Adrenal gland (tissue), 12 donors: Measurements from ENCODE around the gene KIAA1958. TPM values are rescaled to one million over a fixed set of nuclear protein-coding genes. Genes with fewer than 3 reads are reported as not detected.

Source experiments
- DNase-seq, 7 donors: peaks; one replicate each; pipeline ENCODE4 v3.0.0-alpha.2; 2019 to 2020
- H3K27ac ChIP-seq, 5 donors: fragments of 200-600 bp; sonication (generic) in 4 of 5; 1 replicate in 3 of 5; 2 replicates in 2 of 5; pipeline versions ENCODE4 v1.5.1 to v1.8.0; 2016 to 2020; ENCODE audit warnings: mild to moderate bottlenecking in 1 of 5
- H3K27me3 ChIP-seq: fragments of 200-600 bp; 2 replicates; pipeline ENCODE4 v1.8.0; 2021
- H3K36me3 ChIP-seq, 2 donors: fragments of 200-600 bp; replicated peaks in 1 of 2; 1 replicate in 1 of 2; 2 replicates in 1 of 2; pipeline versions ENCODE4 v1.5.1 to v1.8.0; 2018 to 2022
- H3K4me1 ChIP-seq, 2 donors: fragments of 200-600 bp; replicated peaks in 1 of 2; 1 replicate in 1 of 2; 2 replicates in 1 of 2; pipeline versions ENCODE4 v1.5.1 to v1.8.0; 2018 to 2021
- H3K4me3 ChIP-seq, 4 donors: fragments of 200-600 bp; sonication (generic) in 3 of 4; one replicate each; pipeline ENCODE4 v1.5.1; 2016 to 2018
- H3K9me3 ChIP-seq, 3 donors: fragments of 200-600 bp; sonication (generic) in 1 of 3; replicated peaks in 1 of 3; 1 replicate in 2 of 3; 2 replicates in 1 of 3; pipeline versions ENCODE4 v1.5.1 to v1.8.0; 2016 to 2021
- POLR2A ChIP-seq, 2 donors: fragments of 450-650 bp; IDR thresholded peaks; one replicate each; pipeline ENCODE4 v1.6.1; 2017; ENCODE audit warnings: antibody characterized with exemption in 2 of 2, mild to moderate bottlenecking in 2 of 2, moderate library complexity in 1 of 2
- WGBS, 4 donors: extraction: QIAGEN DNeasy Blood & Tissue Kit in 2 of 4; methylation state at CpG; one replicate each; pipeline versions ENCODE4 v1.1.5 to v1.1.7; 2013 to 2017; 5-methylcytosine and 5-hydroxymethylcytosine counted together
- intact Hi-C, 2 donors: fragments of 100-400 bp; cut with DNase I; formaldehyde crosslinking; loops; one replicate each; pipeline versions ENCODE4 v1.14.1 to v1.15.0; 2022 to 2023
- polyA plus RNA-seq, 3 donors: library from polyadenylated mRNA; stranded (reverse); fragments of 200-250 nt in 2 of 3; fragments of 350-450 nt in 1 of 3; fragmentation: Illumina TruSeq in 1 of 3; extraction: RNeasy Lipid Tissue Mini Kit (QIAGEN cat#74804) in 1 of 3; gene quantifications; one replicate each; pipeline ENCODE4 v1.2.3, GENCODE V29; 2013 to 2014
- total RNA-seq, 9 donors: library from RNA; depleted of rRNA in 4 of 9; stranded (reverse); fragments of >200 nt in 4 of 9; fragments of 120-200 nt in 1 of 9; fragmentation: NEBNext Ultra II Directional in 1 of 9; extraction: Animal tissue kit (Norgen Biotek cat#: 25700) in 1 of 9; gene quantifications; one replicate each; pipeline versions ENCODE4 v1.1.0 to v1.2.4, GENCODE V29; 2013 to 2023
- TF ChIP-seq, protein P1 (sequence below), 6 experiments: fragments of 450-650 bp in 4 of 6; fragments of 200-600 bp in 2 of 6; sonication (generic) in 1 of 6; IDR thresholded peaks; 1 replicate in 5 of 6; 2 replicates in 1 of 6; pipeline versions ENCODE4 v1.5.1 to v1.8.0; 2016 to 2021; ENCODE audit warnings: antibody characterized with exemption in 6 of 6, mild to moderate bottlenecking in 2 of 6, moderate library complexity in 1 of 6
- donor health status: healthy with polysubstance abuse.
- donor health status: Bipolar disorder and iron deficiency.
- donor health status: DM: yes; HTN: yes; CAD: no.
- donor health status: DM: no; HTN: no; CAD: no.
- donor health status: DM: no; HTN: no; CAD: no.
- donor health status: DM: yes; HTN: yes; CAD: no.

The KIAA1958 gene
- total and polyA plus RNA-seq, 12 donors = 3.5 to 67.2 (median 30.0) TPM

DNA sequence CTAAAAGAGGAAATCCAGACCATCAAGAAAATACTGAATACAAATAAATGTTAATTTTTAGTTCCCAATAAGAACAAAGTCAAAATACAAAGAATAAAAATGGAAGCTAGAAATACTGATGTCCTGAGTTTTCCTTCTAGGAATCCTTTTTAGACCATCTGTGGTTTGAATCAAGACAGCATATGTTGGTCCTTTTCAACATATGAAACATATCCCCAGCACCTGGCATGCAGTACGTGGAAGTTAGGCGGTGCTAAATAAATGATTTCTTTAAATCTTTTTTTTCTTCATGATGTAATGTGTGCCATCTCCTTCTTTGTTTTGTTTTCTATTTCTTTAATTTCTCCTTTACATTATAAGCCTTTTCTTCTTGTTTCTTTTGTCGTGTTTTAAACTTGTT, 34.0 kb downstream of the KIAA1958 start:
- no peak overlapping the region for H3K27ac ChIP-seq
- DNase-seq = no peak
- intact Hi-C loops = no loop called here
- H3K4me3 ChIP-seq = no peak overlapping the region
- no peaks in the 10 kb centered on the region for H3K9me3 ChIP-seq
- no peaks in the 10 kb centered on the region for H3K27me3 ChIP-seq
- WGBS, 4 donors = 62 to 93% (median 76%) methylated on average over 3 of the region's 3 CpGs
- no peak for TF ChIP-seq POLR2A (IDR thresholded peaks at IDR 0.05)
- TF ChIP-seq, protein P1, sequence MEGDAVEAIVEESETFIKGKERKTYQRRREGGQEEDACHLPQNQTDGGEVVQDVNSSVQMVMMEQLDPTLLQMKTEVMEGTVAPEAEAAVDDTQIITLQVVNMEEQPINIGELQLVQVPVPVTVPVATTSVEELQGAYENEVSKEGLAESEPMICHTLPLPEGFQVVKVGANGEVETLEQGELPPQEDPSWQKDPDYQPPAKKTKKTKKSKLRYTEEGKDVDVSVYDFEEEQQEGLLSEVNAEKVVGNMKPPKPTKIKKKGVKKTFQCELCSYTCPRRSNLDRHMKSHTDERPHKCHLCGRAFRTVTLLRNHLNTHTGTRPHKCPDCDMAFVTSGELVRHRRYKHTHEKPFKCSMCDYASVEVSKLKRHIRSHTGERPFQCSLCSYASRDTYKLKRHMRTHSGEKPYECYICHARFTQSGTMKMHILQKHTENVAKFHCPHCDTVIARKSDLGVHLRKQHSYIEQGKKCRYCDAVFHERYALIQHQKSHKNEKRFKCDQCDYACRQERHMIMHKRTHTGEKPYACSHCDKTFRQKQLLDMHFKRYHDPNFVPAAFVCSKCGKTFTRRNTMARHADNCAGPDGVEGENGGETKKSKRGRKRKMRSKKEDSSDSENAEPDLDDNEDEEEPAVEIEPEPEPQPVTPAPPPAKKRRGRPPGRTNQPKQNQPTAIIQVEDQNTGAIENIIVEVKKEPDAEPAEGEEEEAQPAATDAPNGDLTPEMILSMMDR (IDR thresholded peaks at IDR 0.05) = no peak
- H3K36me3 ChIP-seq = no peaks in the 10 kb centered on the region
- H3K4me1 ChIP-seq = peaks cover 0 to 29% of the 10 kb centered on the region in 2 donors

DNA sequence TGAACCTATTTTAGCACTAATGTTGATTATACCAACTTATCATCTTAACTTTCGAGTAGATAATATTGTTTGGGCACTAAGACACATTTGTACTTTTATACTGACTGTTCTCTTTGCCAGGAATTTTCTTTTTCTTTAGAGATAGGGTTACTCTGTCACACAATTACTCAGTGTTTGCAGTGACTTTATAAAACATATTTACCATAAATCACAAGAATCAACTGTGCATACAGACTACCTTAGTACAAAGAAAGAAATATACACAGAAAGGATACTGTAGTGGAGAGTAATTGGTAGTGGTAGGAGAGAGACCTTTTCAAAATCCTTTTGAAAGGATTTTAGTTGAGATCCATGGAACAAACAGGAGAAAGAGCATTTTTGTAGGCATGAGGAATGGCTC, 40.3 kb downstream of the KIAA1958 start:
- intact Hi-C loops = no loop called here
- no peaks in the 10 kb centered on the region for H3K36me3 ChIP-seq
- H3K27ac ChIP-seq = peak overlapping the region in 1 of 5 donors; percentile 13
- H3K4me1 ChIP-seq = peaks cover 12 to 24% of the 10 kb centered on the region in 2 donors
- DNase-seq = no peak
- no peaks in the 10 kb centered on the region for H3K27me3 ChIP-seq
- TF ChIP-seq, protein P1 (IDR thresholded peaks at IDR 0.05) = no peak
- no peak for TF ChIP-seq POLR2A (IDR thresholded peaks at IDR 0.05)
- 47 to 68% (median 53%) methylated on average over 1 of the region's 1 CpG for WGBS, 4 donors
- no peak overlapping the region for H3K4me3 ChIP-seq
- no peaks in the 10 kb centered on the region for H3K9me3 ChIP-seq

DNA sequence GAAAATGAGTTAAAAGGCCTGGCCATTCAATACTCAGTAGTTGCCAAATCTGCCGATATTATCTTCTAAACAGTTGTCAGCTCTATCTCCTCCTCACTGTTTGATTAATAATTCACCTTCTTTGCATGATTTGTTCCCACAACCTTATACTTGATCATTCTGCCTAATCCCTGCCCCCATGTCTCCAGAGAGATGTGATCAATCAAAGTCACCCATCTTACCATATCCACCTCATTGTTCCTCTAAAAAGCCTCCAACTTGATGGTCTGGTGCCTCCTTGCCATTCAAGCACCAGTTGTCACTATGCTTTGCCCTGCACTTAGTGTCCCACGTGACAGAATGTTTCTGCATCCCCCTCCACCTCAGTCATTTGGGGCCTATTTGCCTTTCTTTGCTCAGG, 41.3 kb downstream of the KIAA1958 start:
- TF ChIP-seq, protein P1 (IDR thresholded peaks at IDR 0.05) = no peak
- no peak for TF ChIP-seq POLR2A (IDR thresholded peaks at IDR 0.05)
- Histone ChIP-seq H3K36me3 (no peaks in the 10 kb centered on the region), H3K9me3 (no peaks in the 10 kb centered on the region), H3K27me3 (no peaks in the 10 kb centered on the region), H3K4me3 (no peak overlapping the region), H3K4me1 (peaks cover 15 to 34% of the 10 kb centered on the region in 2 donors), H3K27ac (no peak overlapping the region)
- 48 to 77% (median 65%) methylated on average over 2 of the region's 2 CpGs for WGBS, 4 donors
- DNase-seq = no peak
- intact Hi-C loops = no loop called here

DNA sequence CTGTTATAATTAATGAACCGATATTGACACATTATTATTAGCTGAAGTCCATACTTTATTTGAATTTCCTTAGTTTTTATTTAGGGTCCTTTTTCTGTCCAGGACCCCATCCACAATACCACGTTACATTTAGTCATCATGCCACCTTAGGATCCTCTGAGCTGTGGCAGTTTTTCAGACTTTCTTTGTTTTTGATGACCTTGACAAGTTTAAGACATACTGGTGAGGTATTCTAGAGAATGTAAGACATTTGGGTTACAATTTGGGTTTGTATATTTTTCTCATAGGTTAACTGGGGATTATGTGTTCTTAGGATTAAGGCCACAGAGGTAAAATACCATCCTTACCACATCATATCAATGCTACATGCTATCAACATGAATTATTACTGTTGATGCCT, 42.7 kb downstream of the KIAA1958 start:
- no peaks in the 10 kb centered on the region for H3K27me3 ChIP-seq
- H3K36me3 ChIP-seq = no peaks in the 10 kb centered on the region
- peaks cover 15 to 35% of the 10 kb centered on the region in 2 donors for H3K4me1 ChIP-seq
- no peak overlapping the region for H3K4me3 ChIP-seq
- DNase-seq = no peak
- no peak overlapping the region for H3K27ac ChIP-seq
- intact Hi-C loops = no loop called here
- no peaks in the 10 kb centered on the region for H3K9me3 ChIP-seq
- 67 to 71% (median 68%) methylated on average over 2 of the region's 2 CpGs for WGBS, 4 donors
- no peak for TF ChIP-seq POLR2A (IDR thresholded peaks at IDR 0.05)
- TF ChIP-seq, protein P1 (IDR thresholded peaks at IDR 0.05) = no peak
